Esophagus mucosa (tissue), 1 donor: ENCODE measurements around the gene RNF213. TPM values are rescaled to one million over a fixed set of nuclear protein-coding genes. Genes with fewer than 3 reads are reported as not detected.

Source experiments
- ATAC-seq: fragments of 200-7000 bp; cut with Tn5 transposase; one replicate; pipeline ENCODE4 v1.9.1; 2020
- total RNA-seq: library from RNA; stranded (reverse); gene quantifications from one replicate; pipeline ENCODE4 v1.2.4, GENCODE V29; 2023
- donor health status: DM: yes; HTN: yes; CAD: no.

Gene RNF213
- total RNA-seq, 1 donor from 2014 or later = 59.9 TPM

- no peak for ATAC-seq
These were observed 113.5 kb downstream of the RNF213 start for GRCh38 chr17:80374039-80374731.

DNA sequence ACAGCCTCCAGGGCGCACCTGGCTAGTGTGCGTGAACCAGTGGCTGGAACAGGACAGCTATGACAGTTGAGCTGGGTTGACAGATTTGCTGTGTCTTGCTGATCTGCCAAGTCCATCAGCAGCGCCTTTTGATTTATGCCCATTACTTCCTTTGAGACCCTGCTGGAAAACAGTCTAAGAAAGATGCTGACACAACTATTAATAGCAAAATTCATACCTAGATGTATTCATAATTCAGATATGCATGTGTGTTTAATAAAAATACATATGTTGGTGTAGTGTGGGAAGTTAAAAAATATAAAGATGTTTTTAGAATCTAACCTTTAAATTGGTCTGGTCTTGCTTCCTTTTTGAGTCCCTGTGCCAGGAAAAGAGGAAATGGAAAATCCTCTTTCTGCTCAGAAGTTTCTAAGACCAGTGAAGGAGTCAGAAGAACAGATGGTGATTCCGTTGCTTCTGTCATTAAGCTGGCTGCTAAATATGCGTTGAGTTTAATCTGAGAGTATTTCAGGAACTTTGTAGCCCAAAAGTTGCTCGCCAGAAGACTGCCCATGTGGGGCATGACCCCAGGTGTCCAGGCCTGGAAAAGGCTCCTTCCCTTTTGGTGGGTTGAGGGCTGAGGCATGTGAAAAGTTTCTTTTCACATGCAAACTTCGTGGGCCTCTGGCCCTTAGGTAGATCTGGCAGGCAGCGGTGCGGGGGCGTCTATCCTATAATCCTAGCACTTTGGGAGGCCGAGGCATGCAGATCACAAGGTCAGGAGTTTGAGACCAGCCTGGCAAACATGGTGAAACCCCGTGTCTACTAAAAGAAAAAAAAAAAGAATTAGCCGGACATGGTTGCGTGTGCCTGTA, 114.3 kb downstream of the RNF213 start:
- ATAC-seq = no peak

GRCh38 chr17:80376531-80376930, 115.9 kb downstream of the RNF213 start:
- no peak for ATAC-seq

DNA sequence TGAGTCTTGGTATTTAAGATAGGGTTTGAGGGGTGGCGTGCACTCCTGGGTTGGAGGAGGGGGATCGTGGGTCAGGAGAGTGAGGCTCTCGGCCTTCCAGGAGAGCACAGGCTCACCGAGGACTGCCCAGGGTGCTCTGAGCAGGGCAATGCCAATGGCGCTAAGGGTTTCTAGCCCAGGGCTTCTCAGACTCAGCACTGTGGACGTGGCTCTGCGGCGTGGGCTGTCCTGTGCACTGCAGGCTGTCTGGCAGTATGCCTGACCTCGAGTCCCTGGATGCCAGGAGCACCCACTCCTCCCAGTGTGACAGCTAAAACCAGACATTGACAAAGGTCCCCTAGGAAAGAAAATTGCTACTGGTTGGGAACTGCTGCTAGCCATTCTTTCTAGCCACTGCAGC, 117.1 kb downstream of the RNF213 start:
- no peak for ATAC-seq

GRCh38 chr17:80379348-80379747, 118.7 kb downstream of the RNF213 start:
- no peak for ATAC-seq

GRCh38 chr17:80380068-80380467, 119.4 kb downstream of the RNF213 start:
- no peak for ATAC-seq

GRCh38 chr17:80380555-80381002, 119.9 kb downstream of the RNF213 start:
- ATAC-seq = no peak

DNA sequence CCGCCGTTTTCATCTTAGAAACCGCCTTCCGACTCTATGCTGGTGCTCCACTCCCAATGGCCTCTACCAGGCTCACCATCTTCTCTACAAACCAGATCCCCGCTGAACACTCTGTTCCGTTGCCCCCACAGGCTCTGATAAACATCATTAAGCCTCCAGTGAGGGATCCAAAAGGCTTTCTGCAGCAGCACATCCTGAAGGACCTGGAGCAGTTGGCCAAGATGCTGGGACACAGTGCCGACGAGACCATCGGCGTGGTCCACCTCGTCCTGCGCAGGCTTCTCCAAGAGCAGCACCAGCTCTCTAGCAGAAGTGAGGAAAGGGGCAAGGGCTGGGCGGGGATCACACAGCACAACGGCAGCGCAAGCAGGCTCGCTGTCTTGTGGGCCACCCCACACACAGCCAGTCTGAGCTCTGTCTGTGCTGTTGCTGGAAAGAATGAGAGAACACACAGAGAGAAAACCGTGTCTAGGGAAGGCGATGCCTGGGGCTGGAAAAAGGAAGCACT, 120.8 kb downstream of the RNF213 start:
- no peak for ATAC-seq

DNA sequence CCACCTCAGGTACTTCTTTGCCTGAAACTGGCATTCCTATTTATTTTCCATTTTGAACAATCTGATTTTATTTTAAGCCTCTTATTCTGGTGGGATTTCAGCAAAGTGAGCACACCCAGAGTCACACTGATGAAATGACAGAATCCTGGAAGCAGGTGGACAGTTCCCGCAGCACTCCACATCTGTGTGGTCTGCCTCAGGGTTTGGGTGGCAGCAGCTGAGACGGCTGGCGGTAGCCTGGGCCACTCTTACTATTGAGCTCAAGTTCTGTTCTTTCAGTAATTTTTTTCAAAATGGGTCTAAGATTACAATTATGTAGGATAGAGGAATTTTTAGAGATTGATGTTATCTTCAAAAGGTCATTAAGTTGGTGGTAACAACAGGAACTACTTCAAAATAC, 121.8 kb downstream of the RNF213 start:
- no peak for ATAC-seq

- no peak for ATAC-seq
These were observed 122.3 kb downstream of the RNF213 start for GRCh38 chr17:80382956-80383355.

- ATAC-seq = no peak
These were observed 123.7 kb downstream of the RNF213 start for GRCh38 chr17:80384078-80384960.

GRCh38 chr17:80385046-80385445, 124.4 kb downstream of the RNF213 start:
- ATAC-seq = no peak

- no peak for ATAC-seq
These were observed 125.7 kb downstream of the RNF213 start for GRCh38 chr17:80386341-80386740.

GRCh38 chr17:80387071-80387470, 126.4 kb downstream of the RNF213 start:
- ATAC-seq = no peak

DNA sequence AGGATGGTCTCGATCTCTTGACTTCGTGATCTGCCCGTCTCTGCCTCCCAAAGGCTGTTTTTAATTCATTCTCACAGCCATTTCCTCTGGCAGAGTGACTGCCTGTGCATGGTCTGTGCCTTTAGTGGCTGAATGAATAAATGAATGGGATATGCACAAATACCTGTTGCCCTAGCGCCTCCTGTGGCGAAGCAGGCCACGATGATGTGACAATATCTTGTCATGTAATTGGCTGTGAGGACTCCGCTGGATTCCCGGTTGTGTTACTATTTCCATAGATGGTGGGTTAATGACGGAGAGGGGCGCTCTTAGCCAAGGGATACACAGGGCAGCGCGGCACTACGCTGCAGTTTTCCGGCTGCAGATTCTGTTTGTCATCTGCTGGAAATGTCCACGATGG, 127.5 kb downstream of the RNF213 start:
- no peak for ATAC-seq

DNA sequence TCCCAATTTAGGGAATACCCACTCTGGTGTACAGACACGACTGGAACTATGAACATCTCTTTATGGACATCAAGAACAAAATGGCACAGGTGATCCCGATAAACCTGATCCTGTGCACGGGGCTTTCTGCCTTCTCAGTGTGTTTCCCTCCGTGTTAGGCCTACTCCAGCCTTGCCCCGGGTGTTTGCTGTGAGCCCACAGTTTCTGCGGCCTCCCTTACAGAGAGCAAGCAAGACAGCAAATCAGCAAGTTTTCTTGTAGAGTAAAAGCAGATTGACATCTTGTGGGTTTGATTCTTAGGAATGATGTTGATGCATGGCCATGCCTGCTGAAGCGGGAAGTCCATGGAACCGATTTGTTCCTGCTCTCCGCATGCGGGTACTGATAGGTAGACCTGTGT, 127.9 kb downstream of the RNF213 start:
- ATAC-seq = no peak

- no peak for ATAC-seq
These were observed 128.7 kb downstream of the RNF213 start for GRCh38 chr17:80389011-80389995.

GRCh38 chr17:80393241-80393890, 132.7 kb downstream of the RNF213 start:
- no peak for ATAC-seq

DNA sequence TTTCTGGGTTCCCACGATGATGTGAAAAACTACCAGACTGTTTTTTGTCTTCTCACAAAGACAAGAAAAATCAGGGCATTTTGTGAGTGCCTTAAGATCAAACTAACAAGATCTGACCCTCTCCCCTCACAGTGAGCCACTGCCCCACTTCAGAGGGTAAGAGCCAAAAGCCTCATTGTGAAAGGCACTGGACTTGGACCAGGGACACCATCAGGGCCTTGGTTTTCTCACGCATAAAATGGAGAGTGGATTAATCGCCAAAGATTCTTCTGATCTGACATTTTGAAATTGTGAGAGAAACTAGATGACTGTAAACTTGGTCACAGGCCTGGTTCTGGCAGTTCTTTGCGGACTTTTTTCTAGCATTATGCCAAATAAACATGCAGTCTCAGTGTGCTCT, 133.3 kb downstream of the RNF213 start:
- ATAC-seq = no peak

- ATAC-seq = peak; percentile 23
These were observed 134.1 kb downstream of the RNF213 start for GRCh38 chr17:80394629-80395216.
